Liver (tissue), 3 donors: Measurements from ENCODE around the gene ZBED2.

Experiments
- CTCF ChIP-seq: fragments of 150-350 bp; IDR thresholded peaks from 2 replicates; pipeline ENCODE4 v1.5.1; 2017; ENCODE audit warnings: improper control_type of control experiment, low read depth, low read length; ENCODE audit not compliant: missing input control
- JUND ChIP-seq, 2 donors: IDR thresholded peaks; 2 replicates each; pipeline ENCODE4 v1.6.1; 2016; ENCODE audit warnings: antibody characterized with exemption in 2 of 2
- MAX ChIP-seq: IDR thresholded peaks from 2 replicates; pipeline ENCODE4 v1.6.1; 2016; ENCODE audit warnings: antibody characterized with exemption
- RAD21 ChIP-seq, 2 donors: IDR thresholded peaks; 2 replicates each; pipeline ENCODE4 v1.6.1; 2016; ENCODE audit warnings: antibody characterized with exemption in 2 of 2, mild to moderate bottlenecking in 2 of 2
- RXRA ChIP-seq, 2 donors: IDR thresholded peaks; 2 replicates each; pipeline ENCODE4 v1.6.1; 2017 to 2018; ENCODE audit warnings: antibody characterized with exemption in 2 of 2, mild to moderate bottlenecking in 1 of 2
- SP1 ChIP-seq: IDR thresholded peaks from 2 replicates; pipeline ENCODE4 v1.6.1; 2018; ENCODE audit warnings: antibody characterized with exemption, mild to moderate bottlenecking
- YY1 ChIP-seq: IDR thresholded peaks from 2 replicates; pipeline ENCODE4 v1.6.1; 2016; ENCODE audit warnings: antibody characterized with exemption, mild to moderate bottlenecking
- donor health status: healthy.
- donor health status: healthy.

GRCh38 chr3:111590143-111590491 is 5.0 kb downstream of the ZBED2 start:
- TF ChIP-seq CTCF = no peak
- no peak for TF ChIP-seq JUND (IDR thresholded peaks at IDR 0.05)
- no peak for TF ChIP-seq RXRA (IDR thresholded peaks at IDR 0.05)
- no peak for TF ChIP-seq SP1
- no peak for TF ChIP-seq RAD21 (IDR thresholded peaks at IDR 0.05)
- TF ChIP-seq YY1 = no peak
- no peak for TF ChIP-seq MAX
